PC-9 (cell line): ENCODE data around the gene NISCH. TPM values are rescaled to one million over a fixed set of nuclear protein-coding genes. Genes with fewer than 3 reads are reported as not detected.

Source experiments
- BruUV-seq: library from RNA; stranded (reverse); fragments of 400-500 nt; replicated peaks from 2 replicates; lab custom pipeline; 2021; lab: Mats Ljungman, UMichigan
- CTCF ChIA-PET: fragments of 300-600 bp; sonication (Branson Sonifier 250); formaldehyde crosslinking; loops from one replicate; lab custom pipeline; 2022; ENCODE audit warnings: antibody characterized with exemption; lab: Charles Lee
- POLR2A ChIA-PET: fragments of 300-600 bp; sonication (Branson Sonifier 250); formaldehyde crosslinking; loops from one replicate; lab custom pipeline; 2022; ENCODE audit warnings: antibody characterized with exemption; ENCODE audit not compliant: unreplicated experiment; lab: Charles Lee
- DNase-seq, 2 experiments: peaks; one replicate each; pipeline versions ENCODE4 v3.0.0 to v3.0.0-alpha.2; 2015 to 2022; ENCODE audit warnings: mixed read lengths in 1 of 2
- H2AFZ ChIP-seq: fragments of 200-600 bp; sonication (generic); 2 replicates; pipeline ENCODE4 v1.8.1; 2017; ENCODE audit warnings: antibody characterized with exemption
- H3F3A ChIP-seq: fragments of 200-600 bp; sonication (generic); 2 replicates; pipeline ENCODE4 v1.8.1; 2017; ENCODE audit warnings: antibody characterized with exemption, mild to moderate bottlenecking, low read depth; ENCODE audit not compliant: insufficient read depth
- H3K27ac ChIP-seq: fragments of 200-600 bp; sonication (generic); 2 replicates; pipeline ENCODE4 v1.6.1; 2016; ENCODE audit warnings: mixed run types
- H3K27me3 ChIP-seq: fragments of 200-600 bp; sonication (generic); 2 replicates; pipeline ENCODE4 v1.6.1; 2016; ENCODE audit warnings: low read depth, mixed run types; ENCODE audit not compliant: insufficient read depth
- H3K36me3 ChIP-seq: fragments of 200-600 bp; sonication (generic); 2 replicates; pipeline ENCODE4 v1.6.1; 2016; ENCODE audit warnings: low read depth, mixed run types
- H3K4me1 ChIP-seq: fragments of 200-600 bp; sonication (generic); replicated peaks from 2 replicates; pipeline ENCODE4 v1.6.1; 2016; ENCODE audit warnings: mixed run types; ENCODE audit not compliant: insufficient read depth
- H3K4me2 ChIP-seq: fragments of 200-600 bp; sonication (generic); 2 replicates; pipeline ENCODE4 v1.6.1; 2017; ENCODE audit warnings: mixed run types
- H3K4me3 ChIP-seq: fragments of 200-600 bp; sonication (generic); 2 replicates; pipeline ENCODE4 v1.6.1; 2016; ENCODE audit warnings: mixed run types
- H3K79me2 ChIP-seq: fragments of 200-600 bp; sonication (generic); 2 replicates; pipeline ENCODE4 v1.6.1; 2017; ENCODE audit warnings: low read depth, mixed run types
- H3K9me2 ChIP-seq: fragments of 200-600 bp; sonication (generic); 2 replicates; pipeline ENCODE4 v1.8.1; 2017; ENCODE audit warnings: mild to moderate bottlenecking; ENCODE audit not compliant: insufficient read depth
- H3K9me3 ChIP-seq: fragments of 200-600 bp; sonication (generic); 2 replicates; pipeline ENCODE4 v1.8.1; 2016; ENCODE audit warnings: low read depth; ENCODE audit not compliant: insufficient read depth
- H4K20me1 ChIP-seq: fragments of 200-600 bp; sonication (generic); 2 replicates; pipeline ENCODE4 v1.8.1; 2017; ENCODE audit not compliant: insufficient read depth
- CTCF ChIP-seq: fragments of 200-600 bp; sonication (generic); conservative IDR thresholded peaks from 2 replicates; pipeline ENCODE4 v1.6.1; 2017; ENCODE audit warnings: mixed run types, antibody characterized with exemption, mild to moderate bottlenecking, moderate library complexity
- EZH2 ChIP-seq: fragments of 200-600 bp; sonication (generic); IDR thresholded peaks from 2 replicates; pipeline ENCODE4 v1.8.0; 2017; ENCODE audit warnings: antibody characterized with exemption, low read depth
- intact Hi-C: fragments of 100-400 bp; cut with micrococcal nuclease; formaldehyde crosslinking; loops from one replicate; pipeline ENCODE4 v1.10.0; 2022; ENCODE audit not compliant: unreplicated experiment
- total RNA-seq: library from RNA; stranded (reverse); gene quantifications from 2 replicates; pipeline ENCODE4 v1.2.3, GENCODE V29; 2021

Gene NISCH
- total RNA-seq, 1 experiment from 2014 or later = 66.1 TPM

GRCh38 chr3:52472239-52473000 is 17.0 kb downstream of the NISCH start:
- no peaks in the 10 kb centered on the region for H3K9me3 ChIP-seq
- no peaks in the 10 kb centered on the region for H3K9me2 ChIP-seq
- H4K20me1 ChIP-seq = no peaks in the 10 kb centered on the region
- no peak overlapping the region for H3K4me3 ChIP-seq
- DNase-seq = no peak
- H3K4me2 ChIP-seq = no peak overlapping the region
- ChIA-PET POLR2A (no interaction called here), CTCF (no interaction called here)
- H2AFZ ChIP-seq = no peak overlapping the region
- BruUV-seq = no TSS peak
- no peaks in the 10 kb centered on the region for H3K79me2 ChIP-seq
- H3K4me1 ChIP-seq = no peaks in the 10 kb centered on the region
- intact Hi-C loops = no loop called here
- H3F3A ChIP-seq = no peaks in the 10 kb centered on the region
- H3K27ac ChIP-seq = no peak overlapping the region
- H3K27me3 ChIP-seq = no peaks in the 10 kb centered on the region
- TF ChIP-seq CTCF (no peak), EZH2 (no peak)
- no peaks in the 10 kb centered on the region for H3K36me3 ChIP-seq

- no peak for DNase-seq
- no peak overlapping the region for H3K27ac ChIP-seq
- TF ChIP-seq EZH2 = no peak
- TF ChIP-seq CTCF = no peak
- ChIA-PET POLR2A (no interaction called here), CTCF (no interaction called here)
- no peaks in the 10 kb centered on the region for H3K9me2 ChIP-seq
- no peak overlapping the region for H2AFZ ChIP-seq
- no peak overlapping the region for H3K4me3 ChIP-seq
- no peaks in the 10 kb centered on the region for H3K79me2 ChIP-seq
- no peaks in the 10 kb centered on the region for H3F3A ChIP-seq
- H3K4me1 ChIP-seq = no peaks in the 10 kb centered on the region
- intact Hi-C loops = no loop called here
- no TSS peak for BruUV-seq
- H4K20me1 ChIP-seq = no peaks in the 10 kb centered on the region
- H3K4me2 ChIP-seq = no peak overlapping the region
- no peaks in the 10 kb centered on the region for H3K27me3 ChIP-seq
- H3K36me3 ChIP-seq = no peaks in the 10 kb centered on the region
- no peaks in the 10 kb centered on the region for H3K9me3 ChIP-seq
These were observed 17.6 kb downstream of the NISCH start for GRCh38 chr3:52473026-52473425.

- Histone ChIP-seq H3K9me3 (no peaks in the 10 kb centered on the region), H3K4me2 (no peak overlapping the region), H3K4me3 (no peak overlapping the region), H3K36me3 (no peaks in the 10 kb centered on the region), H3K27ac (no peak overlapping the region), H3K4me1 (no peaks in the 10 kb centered on the region), H2AFZ (no peak overlapping the region), H3K9me2 (no peaks in the 10 kb centered on the region), H3F3A (no peaks in the 10 kb centered on the region), H4K20me1 (no peaks in the 10 kb centered on the region), H3K27me3 (no peaks in the 10 kb centered on the region), H3K79me2 (no peaks in the 10 kb centered on the region)
- TF ChIP-seq CTCF (no peak), EZH2 (no peak)
- CTCF ChIA-PET = no interaction called here
- DNase-seq = no peak
- POLR2A ChIA-PET = no interaction called here
- intact Hi-C loops = no loop called here
- no TSS peak for BruUV-seq
These were observed 21.8 kb downstream of the NISCH start for GRCh38 chr3:52477076-52477795.
